GM12878 (cell line): Measurements from ENCODE around the gene PODN. TPM values are rescaled to one million over a fixed set of nuclear protein-coding genes. Genes with fewer than 3 reads are reported as not detected.

Experiments used
- ATAC-seq: fragments of 200-7000 bp; cut with Tn5 transposase; 3 replicates; pipeline ENCODE4 v1.9.1; 2020; ENCODE audit warnings: mild to moderate bottlenecking, moderate library complexity
- BruUV-seq: library from RNA; stranded (reverse); fragments of 400-500 nt; replicated peaks from 2 replicates; lab custom pipeline; 2021; lab: Mats Ljungman, UMichigan
- CTCF ChIA-PET: fragments of 300-600 bp; sonication (Branson Sonifier 250); formaldehyde crosslinking; extraction: SDS; loops from one replicate; lab custom pipeline; 2021; ENCODE audit warnings: inconsistent platforms; lab: Yijun Ruan, JAX
- POLR2A ChIA-PET: fragments of 350-600 bp; formaldehyde crosslinking; extraction: SDS; loops from one replicate; lab custom pipeline; 2021; ENCODE audit warnings: inconsistent platforms; lab: Charles Lee
- RAD21 ChIA-PET: fragments of 300-600 bp; sonication (Branson Sonifier 250); formaldehyde crosslinking; loops from one replicate; lab custom pipeline; 2023; ENCODE audit warnings: antibody characterized with exemption; ENCODE audit not compliant: unreplicated experiment; lab: Charles Lee
- SMC1A ChIA-PET: fragments of 300-600 bp; sonication (Branson Sonifier 250); formaldehyde crosslinking; loops from one replicate; lab custom pipeline; 2023; ENCODE audit not compliant: unreplicated experiment, uncharacterized antibody; lab: Charles Lee
- DNase-seq: peaks from one replicate; pipeline ENCODE4 v3.0.0-alpha.2; 2011; ENCODE audit warnings: low read depth, low spot score
- FAIRE-seq: peaks from 3 replicates; lab custom pipeline; 2011; peaks lifted over from hg19 to GRCh38; lab: Jason Lieb, UNC
- H2AFZ ChIP-seq: 2 replicates; pipeline ENCODE4 v1.6.0; 2011; ENCODE audit warnings: low read depth, low read length, control low read depth; ENCODE audit not compliant: control insufficient read depth
- H3K27ac ChIP-seq: 2 replicates; pipeline ENCODE4 v1.5.1; 2011; ENCODE audit warnings: control low read depth; ENCODE audit not compliant: control insufficient read depth, insufficient read depth
- H3K27me3 ChIP-seq, 2 experiments: replicated peaks in 1 of 2; 2 replicates each; pipeline versions ENCODE4 v1.6.0 to v1.6.1; 2011; ENCODE audit warnings: low read length in 1 of 2; ENCODE audit not compliant: control insufficient read depth in 2 of 2, insufficient read depth in 2 of 2
- H3K36me3 ChIP-seq, 2 experiments: 2 replicates each; pipeline ENCODE4 v1.5.1; 2011; ENCODE audit warnings: low read length in 1 of 2; ENCODE audit not compliant: control insufficient read depth in 2 of 2, insufficient read depth in 2 of 2
- H3K4me1 ChIP-seq: 2 replicates; pipeline ENCODE4 v1.6.1; 2011; ENCODE audit warnings: mild to moderate bottlenecking, low read length, moderate library complexity, mixed read lengths; ENCODE audit not compliant: control insufficient read depth, insufficient read depth
- H3K4me2 ChIP-seq: 2 replicates; pipeline ENCODE4 v1.6.0; 2011; ENCODE audit warnings: control low read depth; ENCODE audit not compliant: control insufficient read depth, insufficient read depth
- H3K4me3 ChIP-seq: fragments of 200-600 bp; sonication (generic); 2 replicates; pipeline ENCODE4 v1.5.1; 2016
- H3K79me2 ChIP-seq: 2 replicates; pipeline ENCODE4 v1.6.0; 2011; ENCODE audit warnings: low read length; ENCODE audit not compliant: control insufficient read depth, insufficient read depth
- H3K9ac ChIP-seq: 2 replicates; pipeline ENCODE4 v1.8.0; 2011; ENCODE audit warnings: low read length, control low read depth, mixed read lengths; ENCODE audit not compliant: control insufficient read depth, insufficient read depth
- H3K9me3 ChIP-seq: replicated peaks from 3 replicates; pipeline ENCODE4 v1.5.1; 2011; ENCODE audit warnings: mild to moderate bottlenecking, low read length; ENCODE audit not compliant: control insufficient read depth, insufficient read depth
- H4K20me1 ChIP-seq: 2 replicates; pipeline ENCODE4 v1.6.0; 2011; ENCODE audit not compliant: control insufficient read depth, insufficient read depth
- DPF2 ChIP-seq: fragments of 450-650 bp; IDR thresholded peaks from 2 replicates; pipeline ENCODE4 v1.6.1; 2017; ENCODE audit warnings: mild to moderate bottlenecking
- E2F4 ChIP-seq: IDR thresholded peaks from 2 replicates; pipeline ENCODE4 v1.6.1; 2012; ENCODE audit warnings: low read depth, low read length, improper control_type of control experiment
- MEF2A ChIP-seq: IDR thresholded peaks from 2 replicates; pipeline ENCODE4 v1.6.1; 2011; ENCODE audit warnings: low read depth, mild to moderate bottlenecking, low read length, moderate library complexity; ENCODE audit not compliant: insufficient read depth
- NR2F1 ChIP-seq: fragments of 450-650 bp; conservative IDR thresholded peaks from 2 replicates; pipeline ENCODE4 v1.6.1; 2017; ENCODE audit warnings: mild to moderate bottlenecking
- NRF1 ChIP-seq: conservative IDR thresholded peaks from 2 replicates; pipeline ENCODE4 v1.6.1; 2011; ENCODE audit warnings: mild to moderate bottlenecking, low read depth, low read length, improper control_type of control experiment
- PML ChIP-seq: IDR thresholded peaks from 2 replicates; pipeline ENCODE4 v1.6.1; 2012; ENCODE audit warnings: low read length, inconsistent platforms
- RAD21 ChIP-seq: IDR thresholded peaks from 2 replicates; pipeline ENCODE4 v1.6.1; 2011; ENCODE audit warnings: mild to moderate bottlenecking, low read depth, low read length, moderate library complexity; ENCODE audit not compliant: insufficient read depth
- SKIL ChIP-seq: fragments of 450-650 bp; IDR thresholded peaks from 2 replicates; pipeline ENCODE4 v1.6.1; 2017; ENCODE audit warnings: mild to moderate bottlenecking, low read depth, inconsistent platforms; ENCODE audit not compliant: poor library complexity, severe bottlenecking
- ZNF592 ChIP-seq: fragments of 450-650 bp; IDR thresholded peaks from 2 replicates; pipeline ENCODE4 v1.6.1; 2017; ENCODE audit warnings: mild to moderate bottlenecking, moderate library complexity
- ZZZ3 ChIP-seq: IDR thresholded peaks from 2 replicates; pipeline ENCODE4 v1.6.1; 2011; ENCODE audit warnings: low read depth; ENCODE audit not compliant: control insufficient read depth, insufficient read length
- WGBS: methylation state at CpG from one replicate; pipeline ENCODE4 v1.1.6; 2016; ENCODE audit warnings: low lambda C conversion rate; ENCODE audit not compliant: insufficient replicate concordance, insufficient coverage; ENCODE audit errors: missing lambda C conversion rate; 5-methylcytosine and 5-hydroxymethylcytosine counted together
- in situ Hi-C: fragments of 300-500 bp; cut with MboI; formaldehyde crosslinking; loops from 9 replicates; pipeline ENCODE4 v1.14.3; 2018; ENCODE audit warnings: mixed read lengths
- intact Hi-C: fragments of 100-400 bp; cut with micrococcal nuclease; formaldehyde crosslinking; loops from one replicate; pipeline ENCODE4 v1.14.2; 2022; ENCODE audit not compliant: unreplicated experiment
- polyA plus RNA-seq, 11 experiments: library from polyadenylated mRNA; depleted of rRNA in 4 of 11; unstranded in 6 of 11; stranded (reverse) in 5 of 11; fragments of >200 nt; fragmentation: Nextera tagmentation in 4 of 11; fragmentation: Illumina TruSeq in 1 of 11; extraction: Ambion mirVana in 4 of 11; extraction: Trizol in 1 of 11; gene quantifications; 1 replicate in 1 of 11; 2 replicates in 10 of 11; pipeline versions ENCODE4 v1.2.1 to v1.2.3, GENCODE V29; 2011 to 2016; ENCODE audit warnings: inconsistent platforms in 2 of 11, missing spikeins in 2 of 11, low read depth in 1 of 11
- total RNA-seq, 4 experiments: library from RNA; depleted of rRNA in 3 of 4; stranded (reverse); fragments of >200 nt in 3 of 4; fragmentation: Illumina TruSeq in 1 of 4; extraction: Trizol in 1 of 4; gene quantifications; 2 replicates each; pipeline versions ENCODE4 v1.2.1 to v1.2.3, GENCODE V29; 2013 to 2021

The PODN gene
- total and polyA plus RNA-seq, 10 of the 15 experiments (the other 5 are each of a cell fraction or from before 2014, with no cell fraction given) = 0.10 TPM; not detected in 9

- TF ChIP-seq ZNF592 = no peak
- no peak for TF ChIP-seq PML
- no peak for TF ChIP-seq NRF1
Measured at GRCh38 chr1:53081384-53082066, 19.5 kb downstream of the PODN start (continued).

GRCh38 chr1:53082826-53083455 lies 20.9 kb downstream of the PODN start:
- no peaks in the 10 kb centered on the region for H3K36me3 ChIP-seq
- SMC1A ChIA-PET = interaction anchor here (0.5 kb wide), 1 partner anchor 169 kb away, joined by 3 read pairs; no protein-coding TSS in a partner anchor
- in situ Hi-C loops (no loop called here), intact Hi-C loops (no loop called here)
- no peaks in the 10 kb centered on the region for H4K20me1 ChIP-seq
- no peak overlapping the region for H3K27ac ChIP-seq
- H3K4me2 ChIP-seq = no peak overlapping the region
- ATAC-seq (no peak), DNase-seq (no peak), FAIRE-seq (no peak)
- RAD21 ChIA-PET = no interaction called here
- H2AFZ ChIP-seq = no peak overlapping the region
- H3K79me2 ChIP-seq = no peaks in the 10 kb centered on the region
- H3K9ac ChIP-seq = no peak overlapping the region
- H3K4me3 ChIP-seq = no peak overlapping the region
- CTCF ChIA-PET = no interaction called here
- 0 out of 4 replicates have a peak, but pooled peaks cover 0 to 2% of the 10 kb centered on the region in 2 experiments for H3K27me3 ChIP-seq
- POLR2A ChIA-PET = no interaction called here
- BruUV-seq = no TSS peak
- 33% methylated on average over 13 of the region's 13 CpGs for WGBS
- H3K9me3 ChIP-seq = no peaks in the 10 kb centered on the region
- H3K4me1 ChIP-seq = no peaks in the 10 kb centered on the region
- TF ChIP-seq E2F4 (no peak), MEF2A (no peak), RAD21 (no peak), SKIL (no peak), ZZZ3 (no peak), NR2F1 (no peak), DPF2 (no peak)
